Measurements from ENCODE around the gene LAMA2.

- TF ChIP-seq, protein P1, sequence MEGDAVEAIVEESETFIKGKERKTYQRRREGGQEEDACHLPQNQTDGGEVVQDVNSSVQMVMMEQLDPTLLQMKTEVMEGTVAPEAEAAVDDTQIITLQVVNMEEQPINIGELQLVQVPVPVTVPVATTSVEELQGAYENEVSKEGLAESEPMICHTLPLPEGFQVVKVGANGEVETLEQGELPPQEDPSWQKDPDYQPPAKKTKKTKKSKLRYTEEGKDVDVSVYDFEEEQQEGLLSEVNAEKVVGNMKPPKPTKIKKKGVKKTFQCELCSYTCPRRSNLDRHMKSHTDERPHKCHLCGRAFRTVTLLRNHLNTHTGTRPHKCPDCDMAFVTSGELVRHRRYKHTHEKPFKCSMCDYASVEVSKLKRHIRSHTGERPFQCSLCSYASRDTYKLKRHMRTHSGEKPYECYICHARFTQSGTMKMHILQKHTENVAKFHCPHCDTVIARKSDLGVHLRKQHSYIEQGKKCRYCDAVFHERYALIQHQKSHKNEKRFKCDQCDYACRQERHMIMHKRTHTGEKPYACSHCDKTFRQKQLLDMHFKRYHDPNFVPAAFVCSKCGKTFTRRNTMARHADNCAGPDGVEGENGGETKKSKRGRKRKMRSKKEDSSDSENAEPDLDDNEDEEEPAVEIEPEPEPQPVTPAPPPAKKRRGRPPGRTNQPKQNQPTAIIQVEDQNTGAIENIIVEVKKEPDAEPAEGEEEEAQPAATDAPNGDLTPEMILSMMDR (conservative IDR thresholded peaks at IDR 0.05; ENCODE audit: low read length) = no peak
- TF ChIP-seq EZH2phosphoT487 (IDR thresholded peaks at IDR 0.05; ENCODE audit: borderline replicate concordance) = no peak
Measured at GRCh38 chr6:129364037-129364436, 481.1 kb downstream of the LAMA2 start.
